Measurements from ENCODE around the gene NELFA. TPM values are rescaled to one million over a fixed set of nuclear protein-coding genes. Genes with fewer than 3 reads are reported as not detected.

Gene NELFA
- total RNA-seq, 1 experiment from 2014 or later, result 55.0 TPM

- H2BK15ac ChIP-seq (ENCODE audit: low read depth, low read length), result no peak overlapping the region
- no peak overlapping the region for H2AFZ ChIP-seq (ENCODE audit: low read length)
- H3K9ac ChIP-seq (ENCODE audit: extremely low read depth, insufficient read length, low read length), result no peak overlapping the region
- H3K23ac ChIP-seq (ENCODE audit: insufficient read length, low read depth, low read length), result no peak overlapping the region
- no peak overlapping the region for H4K5ac ChIP-seq (ENCODE audit: insufficient read length, low read depth, low read length)
- H3K79me1 ChIP-seq (ENCODE audit: insufficient read depth, low read depth, low read length, poor library complexity, severe bottlenecking), result no peaks in the 10 kb centered on the region
- H3K4ac ChIP-seq (ENCODE audit: low read depth, low read length), result no peak overlapping the region
- H3K4me2 ChIP-seq (ENCODE audit: insufficient read depth, insufficient read length, low read length), result no peak overlapping the region
- Mint-ChIP-seq H3K4me1 (peaks cover 9 to 13% of the 10 kb centered on the region in 2 experiments), H3K27me3 (ENCODE audit: low read depth) (peaks cover 54% of the 10 kb centered on the region), H3K36me3 (ENCODE audit: insufficient read depth in 1 of 3, low read depth in 3 of 3) (no peaks in the 10 kb centered on the region; a peak in 2 of 7 replicates), H3K9me3 (no peaks in the 10 kb centered on the region), H3K4me3 (no peak overlapping the region), H3K27ac (no peak overlapping the region)
- no peaks in the 10 kb centered on the region for H3K4me1 ChIP-seq (ENCODE audit: insufficient read depth, low read length)
- no peak overlapping the region for H3T11ph ChIP-seq (ENCODE audit: low read length)
- no peak overlapping the region for H2AK5ac ChIP-seq (ENCODE audit: insufficient read length, low read length)
- H4K20me1 ChIP-seq (ENCODE audit: control insufficient read depth, insufficient read depth, insufficient read length), result no peaks in the 10 kb centered on the region
- TF ChIP-seq CTCF (conservative IDR thresholded peaks at IDR 0.05), result no peak
- H3K79me2 ChIP-seq (ENCODE audit: insufficient read depth, low read length), result no peaks in the 10 kb centered on the region
- H2BK120ac ChIP-seq (ENCODE audit: low read depth, low read length, poor library complexity, severe bottlenecking), result no peak overlapping the region
- WGBS (ENCODE audit: extremely low coverage, insufficient read length, low lambda C conversion rate), result no CpG with 5 or more reads among the region's 7 CpGs
- no peak overlapping the region for H3K56ac ChIP-seq (ENCODE audit: insufficient read length, low read depth, low read length)
- no peak overlapping the region for H3K14ac ChIP-seq (ENCODE audit: insufficient read depth, low read length)
- no peak for DNase-seq
- H3K27ac ChIP-seq (ENCODE audit: insufficient read length, low read depth, low read length), result no peak overlapping the region
- H2BK12ac ChIP-seq (ENCODE audit: insufficient read length, low read depth, low read length), result no peak overlapping the region
- no peak overlapping the region for H2BK5ac ChIP-seq (ENCODE audit: insufficient read length, low read length)
- no peaks in the 10 kb centered on the region for H3K27me3 ChIP-seq (ENCODE audit: insufficient read depth, low read length)
- no peak overlapping the region for H2BK20ac ChIP-seq (ENCODE audit: low read depth, low read length, poor library complexity, severe bottlenecking)
- H4K8ac ChIP-seq (replicated peaks; ENCODE audit: insufficient read length, low read depth, low read length), result no peak overlapping the region
- no peak overlapping the region for H4K91ac ChIP-seq (ENCODE audit: insufficient read length, low read depth, low read length)
- no peak overlapping the region for H3K18ac ChIP-seq (ENCODE audit: insufficient read length, low read depth, low read length)
- no peaks in the 10 kb centered on the region for H3K9me3 ChIP-seq (ENCODE audit: control insufficient read depth, low read depth, low read length)
- no peaks in the 10 kb centered on the region for H3K23me2 ChIP-seq (ENCODE audit: insufficient read length, low read depth, low read length, poor library complexity, severe bottlenecking)
Measured at GRCh38 chr4:2049381-2049780, 40.6 kb upstream of the NELFA start.

Measured in H9 (cell line).